ENCODE results near the gene SYAP1.
"Not testable (repeated sequence)": the region's sequence is repeated elsewhere in the genome, so short reads cannot be mapped to it uniquely, and the experiment has no call there.

The SYAP1 gene

DNA sequence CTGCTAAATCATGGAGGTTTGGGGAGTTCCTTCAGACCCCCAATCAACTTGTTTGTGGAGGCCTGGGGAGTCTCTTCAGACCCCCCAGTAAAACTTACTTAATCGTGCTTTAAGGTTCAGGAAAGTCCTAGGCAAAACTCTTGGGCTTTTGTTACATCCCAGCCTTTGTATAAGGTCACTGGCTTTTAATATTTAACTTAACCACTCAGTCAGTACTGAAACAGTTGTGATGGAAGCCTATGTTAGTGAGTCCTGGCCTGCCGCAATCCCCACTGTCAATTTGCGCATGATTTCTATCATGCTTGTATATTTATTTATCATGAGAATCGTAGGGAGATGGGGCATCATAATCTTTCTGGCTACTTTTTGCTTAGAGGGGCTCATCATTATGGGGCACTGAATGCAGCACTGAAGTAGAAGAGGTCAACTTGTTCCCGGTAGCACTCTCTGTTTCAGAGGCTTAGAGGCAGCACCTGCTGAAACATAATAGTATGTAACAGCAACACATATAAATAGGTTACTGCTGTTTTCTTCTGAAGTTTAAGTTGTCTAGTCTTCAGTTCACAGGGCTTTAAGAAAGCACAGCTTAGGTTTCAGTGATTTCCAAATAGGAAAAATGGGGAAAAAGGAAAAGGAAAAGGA is 7.1 kb downstream of the SYAP1 start:
- DNase-seq: not testable (repeated sequence)

DNA sequence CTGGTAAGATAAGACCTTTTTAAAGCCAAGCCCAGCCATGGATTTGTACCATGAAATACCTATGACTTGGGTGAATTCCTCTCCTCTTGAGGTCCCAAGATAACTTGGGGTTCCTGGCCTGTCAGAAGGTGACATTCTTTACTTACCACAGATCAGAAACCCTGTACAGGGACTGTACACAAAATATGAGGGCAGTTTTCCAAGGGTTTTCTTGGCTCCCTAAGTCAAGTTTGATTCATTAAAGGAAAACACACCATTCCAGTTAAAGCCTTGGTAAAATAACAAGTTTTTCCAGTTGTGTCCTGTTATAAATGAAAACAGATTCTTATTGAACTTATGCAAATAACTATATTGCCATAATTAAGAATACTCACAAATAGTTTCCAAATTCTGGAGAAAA is 8.2 kb downstream of the SYAP1 start:
- DNase-seq: no peak

DNA sequence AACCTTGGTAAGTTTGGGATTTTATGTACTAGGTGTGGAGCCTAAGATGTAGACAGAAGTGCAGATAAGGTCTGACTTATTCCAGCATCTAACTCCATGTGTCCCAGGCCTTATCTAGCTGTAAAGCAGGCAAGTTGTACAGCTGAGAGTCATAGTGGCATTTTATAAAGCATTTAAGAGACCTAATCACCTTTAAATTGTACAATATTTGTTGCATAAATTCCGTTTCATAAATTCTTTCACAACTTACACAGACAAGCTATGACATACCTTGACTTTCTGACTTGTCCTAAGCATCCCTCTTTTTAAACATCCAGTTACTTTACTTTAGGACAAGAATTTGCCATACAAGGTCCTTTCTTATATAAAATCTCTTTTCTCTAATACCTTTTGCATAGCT is 11.0 kb downstream of the SYAP1 start:
- no peak for DNase-seq

DNA sequence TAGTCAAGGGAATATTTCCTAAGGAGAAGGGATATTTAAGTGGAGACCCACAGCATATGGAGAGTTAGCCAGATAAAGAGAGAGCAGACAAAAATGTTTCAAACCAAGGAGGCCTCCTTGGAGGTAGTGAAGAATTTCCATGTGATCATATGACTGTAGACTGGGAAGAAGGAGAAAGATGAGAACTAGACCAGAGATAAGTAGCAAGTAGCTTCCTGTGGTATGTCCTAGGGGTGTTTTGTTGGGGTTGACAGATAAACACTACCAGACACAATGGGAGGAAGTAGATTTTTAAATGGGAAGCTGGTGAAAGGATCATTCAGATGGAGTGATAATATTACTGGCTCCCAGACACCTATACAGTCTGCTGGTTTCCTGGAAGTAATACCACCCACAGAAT is 13.6 kb downstream of the SYAP1 start:
- DNase-seq: no peak

DNA sequence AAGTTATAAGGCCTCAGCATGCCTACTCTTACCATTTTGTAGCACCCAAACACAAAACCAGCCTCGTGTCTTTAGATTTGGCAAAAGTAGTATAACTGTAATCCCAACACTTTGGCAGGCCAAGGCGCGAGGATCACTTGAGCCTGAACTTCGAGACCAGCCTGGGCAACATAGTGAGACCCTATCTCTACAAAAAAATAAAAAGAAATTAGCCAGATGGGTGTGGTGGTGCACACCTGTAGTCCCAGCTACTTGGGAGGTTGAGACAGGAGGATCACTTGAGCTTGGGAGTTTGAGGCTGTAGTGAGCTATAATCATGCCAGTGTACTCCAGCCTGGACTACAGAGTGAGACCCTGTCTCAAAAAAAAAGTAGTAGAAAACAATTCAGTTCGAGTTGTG is 17.6 kb downstream of the SYAP1 start:
- DNase-seq: no peak

DNA sequence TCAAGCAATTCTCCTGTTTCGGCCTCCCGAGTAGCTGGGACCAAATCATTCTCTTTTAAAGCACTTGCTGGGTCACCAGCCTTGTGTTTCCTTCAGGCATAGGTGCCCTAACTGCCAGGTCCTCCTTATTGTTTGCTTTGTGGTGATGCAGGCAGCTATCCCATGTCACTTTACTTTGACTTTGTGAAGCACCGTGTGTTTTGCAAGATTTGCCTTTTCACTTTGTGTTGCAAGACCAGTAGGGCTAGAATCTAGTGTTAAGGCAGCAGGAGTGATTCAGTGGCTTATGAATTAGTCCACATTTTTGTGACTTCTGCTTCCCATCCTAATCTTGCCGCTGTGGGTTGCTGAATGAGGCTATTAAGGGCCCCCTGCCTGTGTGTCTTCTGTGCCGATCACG is 20.2 kb downstream of the SYAP1 start:
- DNase-seq: no peak

DNA sequence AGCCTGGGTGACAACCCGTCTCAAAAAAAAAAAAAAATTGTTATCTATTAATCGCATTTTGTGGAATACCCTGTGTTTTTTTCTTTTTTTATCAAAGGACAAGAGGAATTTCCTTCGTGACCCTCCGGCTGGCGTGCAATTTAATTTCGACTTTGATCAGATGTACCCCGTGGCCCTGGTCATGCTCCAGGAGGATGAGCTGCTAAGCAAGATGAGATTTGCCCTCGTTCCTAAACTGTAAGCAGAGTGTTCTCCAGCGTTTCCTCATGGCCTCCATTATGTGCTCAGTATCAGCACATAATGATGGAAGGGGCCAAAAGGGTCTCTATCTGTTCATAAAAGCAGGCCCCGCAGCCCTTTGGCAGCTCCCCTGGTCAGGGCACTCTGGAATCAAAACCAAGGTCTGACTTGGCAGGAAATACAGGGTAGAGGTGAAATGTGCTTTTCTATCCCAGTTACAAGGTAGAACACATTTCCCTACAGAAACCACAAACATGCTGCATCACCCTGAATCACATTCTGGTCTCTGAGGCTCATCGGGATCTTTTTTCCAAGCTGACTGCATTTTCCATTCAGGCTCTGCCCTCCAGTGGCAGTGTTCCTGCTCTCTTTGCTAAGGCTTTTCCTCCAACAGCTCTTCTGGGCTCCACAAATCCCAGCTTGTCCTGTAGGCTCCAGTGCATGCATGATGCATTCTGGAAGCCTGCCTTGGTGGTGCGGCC is 24.4 kb downstream of the SYAP1 start:
- DNase-seq: no peak

DNA sequence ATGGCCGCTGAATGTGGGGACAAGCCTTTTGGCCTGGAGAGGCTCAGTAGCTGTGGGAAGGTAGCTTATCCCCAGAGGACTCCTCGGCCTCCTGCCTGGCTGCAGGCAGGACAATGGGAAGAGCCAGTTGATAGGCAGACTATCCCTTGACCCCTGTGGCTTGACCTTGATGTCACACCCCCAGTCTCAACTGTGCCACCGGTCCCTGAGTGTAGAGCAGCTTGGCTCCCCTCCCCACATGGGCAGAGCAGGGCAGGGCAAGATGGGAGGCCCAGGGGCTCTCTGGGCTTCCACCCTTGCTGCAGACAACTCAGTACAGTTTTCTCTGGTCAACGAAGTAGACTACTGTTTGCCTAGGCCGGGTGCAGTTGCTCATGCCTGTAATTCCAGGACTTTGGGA is 25.7 kb downstream of the SYAP1 start:
- no peak for DNase-seq

DNA sequence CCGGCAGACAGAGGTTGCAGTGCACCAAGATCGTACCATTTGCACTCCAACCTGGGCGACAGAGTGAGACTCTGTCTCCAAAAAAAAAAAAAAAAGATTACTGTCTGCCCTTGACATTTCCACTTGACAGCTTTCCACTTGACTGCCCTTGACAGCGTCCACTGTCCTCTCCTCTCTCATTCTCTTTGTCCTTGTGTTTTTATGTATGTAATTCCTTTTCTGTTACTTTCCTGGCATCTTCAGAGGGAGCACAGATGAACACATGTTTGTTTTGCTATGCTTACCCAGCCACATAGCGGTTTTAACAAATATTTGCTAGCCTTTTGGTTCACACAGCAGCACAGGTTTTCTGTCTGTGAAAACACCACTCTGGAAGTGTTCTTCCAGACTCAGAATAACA is 26.2 kb downstream of the SYAP1 start:
- DNase-seq: no peak

DNA sequence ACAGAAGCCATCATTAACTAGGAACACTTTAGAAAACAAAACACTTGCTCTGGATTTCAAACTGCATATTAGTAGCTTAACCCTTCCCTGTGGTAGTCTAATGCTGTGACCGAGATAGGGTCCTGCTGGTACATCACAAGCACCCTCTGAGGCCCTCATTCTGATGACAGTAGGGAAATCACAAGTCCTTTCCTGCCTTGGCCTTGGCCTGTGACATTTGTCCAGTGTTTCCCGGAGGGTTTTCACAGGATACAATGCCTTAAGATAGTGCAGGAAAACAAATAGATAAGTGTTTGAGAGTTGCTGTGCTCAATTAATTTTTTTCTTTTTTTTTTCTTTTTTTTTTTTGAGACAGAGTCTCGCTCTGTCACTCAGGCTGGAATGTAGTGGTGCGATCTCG is 29.0 kb downstream of the SYAP1 start:
- DNase-seq: no peak

DNA sequence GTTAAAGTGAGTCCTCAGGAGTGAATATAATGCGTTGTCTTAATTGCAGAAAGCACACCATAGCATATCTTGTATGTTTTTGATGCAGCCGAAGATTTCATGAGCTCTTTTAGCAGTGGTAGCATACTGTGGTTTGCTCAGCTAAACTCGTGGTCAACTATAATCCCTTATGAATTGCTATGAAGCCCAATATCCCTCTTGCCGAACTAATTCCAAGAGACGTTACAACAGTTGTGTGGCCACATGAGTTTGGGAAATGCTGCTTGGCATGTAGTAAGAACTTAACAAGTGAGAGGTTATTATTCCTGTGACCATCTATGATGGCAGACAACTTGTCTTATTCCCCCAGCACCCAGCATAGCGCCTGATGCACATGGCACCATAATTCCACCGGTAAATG is 30.7 kb downstream of the SYAP1 start:
- DNase-seq: no peak

DNA sequence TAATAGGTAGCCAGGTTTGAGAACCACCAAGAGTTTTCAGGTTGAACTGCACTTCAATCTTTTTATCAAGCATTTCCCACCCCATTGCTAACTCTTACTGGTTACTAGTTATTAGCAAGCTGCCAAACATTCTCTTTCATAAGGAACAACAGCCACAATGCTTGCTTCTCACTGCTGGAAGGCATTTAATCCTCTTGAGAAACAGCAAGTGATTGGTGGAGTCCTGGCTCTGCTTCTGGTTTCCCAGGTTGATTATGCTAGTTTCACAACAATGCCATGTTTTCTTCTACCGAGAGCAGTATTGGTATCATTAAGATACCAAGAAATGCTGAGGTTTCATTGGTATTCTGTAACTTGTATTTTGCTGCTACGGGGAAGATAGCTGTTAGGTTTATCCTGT is 34.6 kb downstream of the SYAP1 start:
- DNase-seq: no peak

DNA sequence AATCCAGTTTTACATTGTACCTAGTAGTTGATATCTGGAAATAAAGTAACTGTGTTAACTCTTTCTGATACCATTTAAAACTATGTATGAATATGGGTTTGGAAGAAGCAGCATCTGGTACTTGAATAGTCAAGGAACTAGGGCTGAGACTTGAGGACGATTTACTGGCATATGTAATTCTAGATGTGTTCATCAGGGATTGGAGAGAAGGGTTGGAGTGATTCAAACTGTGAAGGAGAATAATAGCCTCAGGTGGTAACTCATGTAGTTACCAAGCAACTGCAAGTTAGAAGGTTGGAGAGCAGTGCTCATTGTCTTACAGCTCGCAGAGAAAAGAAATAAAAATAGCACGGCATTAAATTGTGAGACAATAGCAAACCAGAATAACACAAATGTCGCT is 37.3 kb downstream of the SYAP1 start:
- peak; percentile 10 to 28 for DNase-seq

DNA sequence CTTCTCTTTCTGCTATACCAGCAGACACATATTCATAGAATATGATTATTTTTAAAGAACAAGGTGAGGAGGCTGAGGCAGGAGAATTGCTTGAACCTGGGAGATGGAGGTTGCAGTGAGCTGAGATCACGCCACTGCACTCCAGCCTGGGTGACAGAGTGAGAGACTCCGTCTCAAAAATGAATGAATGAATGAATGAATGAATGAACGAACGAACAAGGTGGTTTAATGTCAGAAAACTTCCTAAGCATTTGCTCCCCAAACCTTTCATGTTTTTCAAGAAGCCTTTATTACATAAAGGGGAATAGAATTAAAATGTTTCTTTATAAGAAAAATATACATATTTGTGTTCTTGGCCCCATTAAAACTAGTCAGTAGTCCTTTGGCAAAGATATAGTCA is 42.1 kb downstream of the SYAP1 start:
- DNase-seq: not testable (repeated sequence)

DNA sequence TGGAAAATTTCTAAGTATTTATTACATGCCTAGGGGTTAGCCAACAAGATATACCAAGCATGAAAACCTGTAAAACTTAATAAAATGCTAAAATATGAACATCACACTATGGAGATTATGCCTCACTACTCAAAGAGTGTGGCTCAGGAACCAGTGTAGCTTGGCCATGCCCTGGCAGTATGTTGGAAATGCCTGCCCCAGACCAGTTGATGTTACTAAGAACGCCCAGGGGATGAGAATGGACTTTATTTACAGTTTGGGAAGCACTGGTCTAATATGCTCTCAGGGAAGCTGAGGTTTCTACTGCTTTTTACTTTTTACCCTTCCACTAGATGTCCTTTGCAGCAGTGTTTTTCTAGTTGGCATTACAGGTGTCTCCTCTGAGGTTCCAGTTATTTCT is 43.2 kb downstream of the SYAP1 start:
- DNase-seq: no peak

DNA sequence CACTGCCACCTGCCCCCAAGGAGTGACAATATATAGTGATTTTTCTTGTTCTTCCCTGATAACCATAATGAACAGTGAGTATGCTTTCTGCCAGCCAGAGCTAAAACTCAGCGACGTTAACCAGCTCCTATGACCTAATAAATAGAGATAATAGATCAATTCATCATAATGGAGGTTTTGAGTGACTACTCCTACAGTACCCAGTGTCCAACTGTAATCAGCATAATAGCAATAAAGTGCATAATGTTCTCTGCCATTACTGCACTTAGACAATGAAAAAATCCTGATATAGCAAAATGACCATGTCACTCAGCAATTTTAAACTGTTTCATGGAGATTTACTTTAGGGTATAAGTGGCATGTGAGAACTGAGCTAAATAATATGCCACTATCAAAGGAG is 46.2 kb downstream of the SYAP1 start:
- DNase-seq: no peak

DNA sequence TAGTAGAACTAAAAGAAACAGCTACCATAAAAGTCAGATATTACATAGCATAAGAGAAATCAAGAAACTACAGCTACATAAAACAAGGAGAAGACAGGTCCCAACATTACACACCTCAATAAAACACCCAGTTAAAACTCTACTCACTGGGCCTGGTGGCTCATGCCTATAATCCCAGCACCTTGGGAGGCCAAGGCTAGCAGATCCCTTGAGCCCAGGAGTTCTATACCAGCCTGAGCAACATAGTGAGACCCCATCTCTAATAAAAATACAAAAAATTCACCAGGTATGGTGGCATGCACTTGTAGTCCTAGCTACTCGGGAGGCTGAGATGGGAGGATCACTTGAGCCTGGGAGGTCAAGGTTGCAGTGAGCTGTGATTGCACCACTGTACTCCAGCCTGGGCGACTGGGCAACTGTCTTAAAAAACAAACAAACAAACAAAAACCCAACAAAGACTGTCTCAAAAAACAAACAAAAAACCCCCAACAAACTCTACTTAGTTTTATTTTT is 51.6 kb downstream of the SYAP1 start:
- no peak for DNase-seq

DNA sequence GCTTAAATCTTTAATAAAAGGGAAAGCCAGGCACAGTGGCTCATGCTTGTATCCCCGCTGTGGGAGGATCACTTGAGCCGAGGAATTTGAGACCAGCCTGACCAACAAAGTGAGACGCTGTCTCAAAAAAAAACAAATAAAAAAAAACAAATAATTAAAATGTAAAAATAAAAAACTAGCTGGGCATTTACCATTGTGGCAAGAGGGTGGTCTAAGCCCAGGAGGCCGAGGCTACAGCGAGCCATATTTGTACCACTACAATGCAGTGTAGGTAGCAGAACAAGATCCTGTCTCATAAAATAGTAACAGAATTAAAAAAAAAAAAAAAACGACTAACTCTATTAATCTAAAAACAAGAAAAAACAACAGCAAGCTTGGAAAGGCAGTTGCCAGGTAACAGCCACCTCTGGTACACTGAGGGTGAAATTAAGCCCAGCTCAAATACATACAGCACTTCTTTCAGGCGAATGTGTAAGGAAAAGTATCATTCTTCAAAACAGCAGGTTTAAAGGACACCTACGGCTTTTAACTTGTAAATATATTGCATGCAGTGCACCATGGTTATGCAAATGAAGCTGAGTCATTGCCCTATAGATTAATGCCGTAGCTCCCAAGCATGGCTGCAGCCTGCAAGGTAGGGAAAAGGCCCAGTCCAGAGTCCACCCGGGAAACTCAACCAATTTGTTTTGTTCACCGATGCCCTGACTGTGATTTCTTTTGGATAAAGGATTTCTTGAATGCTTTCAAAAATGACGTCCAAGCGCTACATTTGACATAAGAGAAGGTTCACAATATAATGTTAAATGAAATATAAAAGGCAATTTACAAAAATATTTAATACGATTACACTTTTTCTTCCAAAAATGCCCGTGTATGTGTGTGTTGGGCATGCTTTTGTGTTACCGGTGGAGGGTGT is 52.3 kb downstream of the SYAP1 start:
- no peak for DNase-seq

DNA sequence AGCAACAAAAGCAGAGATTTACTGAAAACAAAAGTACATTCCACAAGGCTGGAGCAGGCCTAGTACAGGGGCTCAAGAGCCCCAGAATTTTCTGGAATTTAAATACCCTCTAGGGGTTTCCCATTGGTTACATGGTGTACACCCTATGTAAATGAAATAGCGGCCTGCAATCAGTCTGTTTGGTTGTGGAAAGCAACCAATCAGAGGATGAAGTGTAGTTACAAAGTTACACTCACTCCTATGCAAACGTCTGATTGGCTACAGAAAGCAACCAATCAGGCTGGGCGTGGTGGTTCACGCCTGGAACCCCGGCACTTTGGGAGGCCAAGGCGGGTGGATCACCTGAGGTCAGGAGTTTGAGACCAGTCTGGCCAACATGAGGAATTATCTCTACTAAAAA is 53.0 kb downstream of the SYAP1 start:
- DNase-seq: no peak

DNA sequence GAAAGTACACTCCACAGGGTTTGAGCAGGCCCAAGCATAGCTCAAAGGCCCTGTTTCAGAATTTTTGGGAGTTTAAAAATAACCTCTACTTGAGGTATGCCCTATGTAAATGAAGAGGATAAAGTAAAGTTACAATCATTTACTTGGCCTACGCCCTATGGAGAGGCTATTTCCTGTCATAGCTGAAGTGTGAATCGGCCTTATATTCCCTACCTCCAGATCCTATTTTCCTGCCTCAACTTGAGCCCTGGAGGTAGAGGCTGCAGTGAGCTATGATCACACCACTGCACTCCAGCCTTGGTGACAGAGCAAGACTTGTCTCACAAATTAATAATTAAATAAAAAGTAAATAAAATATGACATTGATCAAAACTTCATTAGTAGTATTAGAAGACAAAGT is 55.3 kb downstream of the SYAP1 start:
- DNase-seq: no peak

DNA sequence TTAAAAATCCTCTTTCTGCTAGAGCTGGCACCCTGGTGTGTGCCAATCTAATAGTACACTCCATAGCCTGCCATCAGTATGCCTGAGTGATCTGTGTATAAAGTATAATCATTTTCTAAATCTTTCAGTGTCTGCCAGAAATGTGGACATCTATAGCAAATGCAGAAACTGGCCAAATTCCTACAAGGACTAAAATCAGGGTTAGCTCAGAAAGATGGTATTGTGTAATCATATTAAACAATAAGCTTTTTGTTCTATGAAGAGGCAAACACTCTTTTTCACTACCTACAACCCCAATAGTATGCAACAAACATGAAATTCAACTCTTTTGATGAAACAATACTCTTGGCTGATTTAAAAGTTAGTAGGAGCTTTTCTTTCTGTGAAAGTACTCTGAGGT is 59.1 kb downstream of the SYAP1 start:
- no peak for DNase-seq

DNA sequence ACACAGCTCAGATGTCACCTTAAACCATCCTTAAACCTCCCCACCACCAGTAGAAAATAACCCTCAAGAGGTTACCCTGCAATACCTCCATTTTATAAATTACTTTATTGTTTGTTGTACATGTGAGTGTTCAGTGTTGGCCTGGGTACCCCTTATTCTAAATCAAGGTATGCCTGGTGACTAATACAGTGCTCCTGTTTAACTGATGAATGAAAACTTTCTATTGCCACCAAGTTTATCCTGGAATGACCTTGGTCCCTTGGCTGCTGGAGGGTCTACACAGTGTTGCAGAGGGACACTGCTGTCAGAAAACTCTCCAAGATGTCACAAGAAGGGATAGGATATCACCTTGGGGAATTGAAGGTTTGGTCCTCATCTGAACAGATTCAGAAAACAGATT is 59.6 kb downstream of the SYAP1 start:
- DNase-seq: no peak

DNA sequence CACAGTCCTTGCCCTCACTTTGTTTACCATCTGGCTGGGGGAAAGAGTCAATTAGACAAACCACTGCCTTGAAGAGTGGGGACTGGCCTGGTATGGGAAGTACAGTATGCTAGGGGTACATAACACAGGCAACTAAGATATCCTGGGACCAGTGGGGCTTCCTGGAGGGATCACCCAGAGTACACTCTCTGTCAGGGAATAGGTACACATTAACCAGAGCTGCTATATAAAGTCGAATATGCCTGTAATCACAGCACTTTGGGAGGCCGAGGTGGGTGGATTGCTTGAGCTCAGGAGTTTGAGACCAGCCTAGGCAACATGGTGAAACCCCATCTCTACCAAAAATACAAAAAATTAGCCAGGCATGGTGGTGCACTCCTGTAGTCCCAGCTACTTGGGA is 60.4 kb downstream of the SYAP1 start:
- DNase-seq: not testable (repeated sequence)

DNA sequence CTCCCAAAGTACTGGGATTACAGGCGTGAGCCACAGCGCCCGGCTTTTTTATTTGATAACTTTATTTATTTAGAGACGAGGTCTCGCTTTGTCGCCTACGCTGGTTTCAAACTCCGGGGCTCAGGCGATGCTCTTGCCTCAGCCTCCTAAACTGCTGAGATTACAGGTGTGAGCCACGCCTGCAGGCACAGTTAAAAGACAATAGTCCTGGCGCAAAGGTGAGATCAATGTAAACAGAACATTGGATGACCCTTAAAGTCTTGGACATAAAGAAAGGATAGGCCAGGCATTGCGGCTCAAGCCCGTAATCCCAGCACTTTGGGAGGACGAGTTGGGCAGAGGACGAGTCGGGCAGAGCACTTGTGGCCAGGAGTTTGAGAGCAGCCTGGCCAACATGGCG is 64.0 kb downstream of the SYAP1 start:
- no peak for DNase-seq

Measured in NCI-H187 (cell line).